Measurements from ENCODE around the gene LMOD2. TPM values are rescaled to one million over a fixed set of nuclear protein-coding genes. Genes with fewer than 3 reads are reported as not detected.

Gene LMOD2
- total RNA-seq, 1 experiment from 2014 or later: not detected

DNA sequence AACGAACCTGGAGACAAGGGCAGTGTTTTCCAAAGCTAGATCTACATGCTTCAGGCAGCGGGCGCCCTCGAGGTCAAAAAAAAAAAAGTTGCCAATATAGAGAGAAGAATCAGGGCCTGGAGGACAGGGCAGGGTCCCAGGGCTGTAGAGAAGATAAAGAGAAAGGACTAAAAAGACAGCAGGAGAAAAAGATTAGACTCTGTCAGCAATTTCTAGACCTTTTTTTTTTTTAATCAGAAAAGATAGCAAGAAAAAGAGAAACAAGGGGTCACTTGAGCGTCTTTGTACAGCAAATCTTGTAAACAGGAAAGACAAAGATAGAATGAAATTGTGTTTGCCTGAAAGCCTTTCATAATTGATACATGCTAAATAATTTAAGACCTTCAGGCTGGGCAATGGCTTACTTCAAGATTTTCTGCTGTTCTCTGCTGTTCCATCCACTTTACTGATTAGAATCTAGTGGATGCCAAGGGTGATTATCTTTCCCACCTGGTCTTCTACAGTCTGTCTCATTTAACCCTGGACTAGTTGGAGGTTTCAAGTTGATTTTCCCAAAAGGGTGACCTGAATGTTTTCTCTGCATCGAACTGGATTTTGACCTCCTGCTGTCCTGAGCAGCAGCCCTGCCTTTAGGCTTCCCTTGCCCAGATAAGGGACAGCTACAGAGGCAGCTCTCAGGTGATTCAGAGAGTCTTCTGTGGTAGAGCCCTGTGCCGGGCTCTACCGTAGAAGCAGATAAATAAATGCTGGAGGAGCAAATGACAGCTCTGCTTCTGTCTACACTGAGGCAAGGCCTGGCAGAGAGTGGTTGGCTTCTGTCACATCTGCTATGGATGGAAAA, 5.1 kb downstream of the LMOD2 start:
- no peaks in the 10 kb centered on the region for H3K9me2 ChIP-seq (ENCODE audit: insufficient read depth)
- H3K27ac ChIP-seq (ENCODE audit: low read depth, low read length): no peak overlapping the region
- no peak for TF ChIP-seq ZNF274 (IDR thresholded peaks at IDR 0.05; ENCODE audit: low read depth, low read length)
- ChIA-PET RAD21 (ENCODE audit: low non-redundant PET in 1 of 2, low total read pairs in 2 of 2, uncharacterized antibody in 2 of 2, unreplicated experiment in 2 of 2) (no interaction called here), POLR2A (no interaction called here), CTCF (no interaction called here)
- H3K36me3 ChIP-seq (ENCODE audit: control insufficient read depth in 1 of 2, insufficient read depth in 2 of 2, low read length in 2 of 2): no peaks in the 10 kb centered on the region
- intact Hi-C loops (cut with micrococcal nuclease): no loop called here
- no peak overlapping the region for H2AFZ ChIP-seq (ENCODE audit: low read depth, low read length, poor library complexity, severe bottlenecking)
- no peak for ATAC-seq
- no peaks in the 10 kb centered on the region for H3K79me2 ChIP-seq (ENCODE audit: insufficient read depth, low read length)
- H3K4me2 ChIP-seq (ENCODE audit: low read length): no peak overlapping the region
- H4K20me1 ChIP-seq (ENCODE audit: insufficient read depth): no peaks in the 10 kb centered on the region
- no peak overlapping the region for H3K4me3 ChIP-seq (replicated peaks in 1 of 2; ENCODE audit: low read depth in 1 of 2, low read length in 2 of 2)
- H3K27me3 ChIP-seq (ENCODE audit: insufficient read depth, low read length): no peaks in the 10 kb centered on the region
- H3K9me3 ChIP-seq (ENCODE audit: control insufficient read depth in 1 of 2, insufficient read depth in 1 of 2, low read depth in 1 of 2, low read length in 2 of 2): no peaks in the 10 kb centered on the region
- H3K4me1 ChIP-seq (ENCODE audit: control insufficient read depth in 1 of 2, insufficient read depth in 2 of 2, low read length in 2 of 2): no peaks in the 10 kb centered on the region
- no TSS peak for BruUV-seq (replicated peaks)
- no peak overlapping the region for H3K9ac ChIP-seq (ENCODE audit: low read length)
- no peak for DNase-seq (ENCODE audit: low read depth, low spot score)

- no peak overlapping the region for H3K4me2 ChIP-seq (ENCODE audit: low read length)
- no peaks in the 10 kb centered on the region for H3K4me1 ChIP-seq (ENCODE audit: control insufficient read depth in 1 of 2, insufficient read depth in 2 of 2, low read length in 2 of 2)
- no peak for TF ChIP-seq CTCF (IDR thresholded peaks at IDR 0.05 in 2 of 3, conservative IDR thresholded peaks at IDR 0.05 in 1 of 3; ENCODE audit: borderline replicate concordance in 1 of 3, insufficient read depth in 1 of 3, low read depth in 2 of 3, low read length in 2 of 3)
- TF ChIP-seq CEBPB (IDR thresholded peaks at IDR 0.05; ENCODE audit: low read depth): no peak
- no peak for TF ChIP-seq JUND (IDR thresholded peaks at IDR 0.05)
- no peak for TF ChIP-seq POLR2A (IDR thresholded peaks at IDR 0.05; ENCODE audit: borderline replicate concordance, extremely low read depth, insufficient read depth, insufficient read length)
- intact Hi-C loops (cut with micrococcal nuclease): no loop called here
- H4K20me1 ChIP-seq (ENCODE audit: insufficient read depth): no peaks in the 10 kb centered on the region
- H3K9me2 ChIP-seq (ENCODE audit: insufficient read depth): no peaks in the 10 kb centered on the region
- ChIA-PET RAD21 (ENCODE audit: low non-redundant PET in 1 of 2, low total read pairs in 2 of 2, uncharacterized antibody in 2 of 2, unreplicated experiment in 2 of 2) (no interaction called here), POLR2A (no interaction called here), CTCF (no interaction called here)
- H2AFZ ChIP-seq (ENCODE audit: low read depth, low read length, poor library complexity, severe bottlenecking): no peak overlapping the region
- no peak overlapping the region for H3K9ac ChIP-seq (ENCODE audit: low read length)
- H3K27me3 ChIP-seq (ENCODE audit: insufficient read depth, low read length): no peaks in the 10 kb centered on the region
- no peak overlapping the region for H3K4me3 ChIP-seq (replicated peaks in 1 of 2; ENCODE audit: low read depth in 1 of 2, low read length in 2 of 2)
- no peaks in the 10 kb centered on the region for H3K9me3 ChIP-seq (ENCODE audit: control insufficient read depth in 1 of 2, insufficient read depth in 1 of 2, low read depth in 1 of 2, low read length in 2 of 2)
- ATAC-seq (no peak), DNase-seq (ENCODE audit: low read depth, low spot score) (no peak)
- H3K79me2 ChIP-seq (ENCODE audit: insufficient read depth, low read length): no peaks in the 10 kb centered on the region
- H3K27ac ChIP-seq (ENCODE audit: low read depth, low read length): no peak overlapping the region
- BruUV-seq (replicated peaks): no TSS peak
- no peaks in the 10 kb centered on the region for H3K36me3 ChIP-seq (ENCODE audit: control insufficient read depth in 1 of 2, insufficient read depth in 2 of 2, low read length in 2 of 2)
These were observed 6.1 kb downstream of the LMOD2 start for GRCh38 chr7:123661765-123662164.

Measured in HCT116 (cell line).